Muscle of arm (tissue), 12 donors: ENCODE data around the gene HAPLN1. TPM values are rescaled to one million over a fixed set of nuclear protein-coding genes. Genes with fewer than 3 reads are reported as not detected.

Experiments
- DNase-seq: peaks from one replicate; pipeline ENCODE4 v3.0.0-alpha.2; 2013
- polyA plus RNA-seq, 12 donors: library from polyadenylated mRNA; unstranded; fragments of 120-200 nt; gene quantifications; one replicate each; pipeline ENCODE4 v1.2.1, GENCODE V29; 2013; ENCODE audit not compliant: insufficient read length in 12 of 12

HAPLN1 gene
- polyA plus RNA-seq, 12 donors = 0.08 to 8.4 (median 0.23) TPM; not detected in 4

- no peak for DNase-seq
Observed at GRCh38 chr5:83718936-83719495, 1.6 kb downstream of the HAPLN1 start.

DNA sequence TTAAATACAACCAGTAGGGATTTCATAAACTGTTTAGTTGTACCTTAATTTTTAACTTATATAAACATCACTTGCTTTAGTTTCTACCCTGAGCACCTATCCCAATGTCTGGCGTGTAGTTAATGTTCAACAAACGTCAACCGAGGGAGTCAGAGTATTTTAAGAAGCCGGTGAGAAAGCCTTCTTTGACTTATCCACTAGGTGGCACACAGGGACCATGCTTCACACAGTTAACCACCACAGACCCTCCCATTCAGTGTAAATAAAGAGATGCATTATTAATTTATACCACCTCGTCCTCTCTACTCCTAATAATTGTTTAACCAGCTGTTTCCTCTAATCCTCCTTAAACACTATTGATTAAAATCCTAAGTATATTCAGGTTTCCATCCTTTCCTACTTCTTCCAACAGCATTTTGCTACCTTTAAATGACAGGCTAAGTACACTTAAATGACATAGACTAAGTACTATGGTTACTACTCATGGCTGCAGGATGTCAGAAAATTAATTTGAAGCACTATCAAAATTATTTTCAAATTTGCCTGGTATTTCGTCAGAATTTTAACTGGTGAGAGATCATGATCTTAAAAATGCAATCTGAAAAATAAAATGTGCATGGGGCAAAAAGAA is 2.3 kb downstream of the HAPLN1 start:
- peak; percentile 65 for DNase-seq

DNA sequence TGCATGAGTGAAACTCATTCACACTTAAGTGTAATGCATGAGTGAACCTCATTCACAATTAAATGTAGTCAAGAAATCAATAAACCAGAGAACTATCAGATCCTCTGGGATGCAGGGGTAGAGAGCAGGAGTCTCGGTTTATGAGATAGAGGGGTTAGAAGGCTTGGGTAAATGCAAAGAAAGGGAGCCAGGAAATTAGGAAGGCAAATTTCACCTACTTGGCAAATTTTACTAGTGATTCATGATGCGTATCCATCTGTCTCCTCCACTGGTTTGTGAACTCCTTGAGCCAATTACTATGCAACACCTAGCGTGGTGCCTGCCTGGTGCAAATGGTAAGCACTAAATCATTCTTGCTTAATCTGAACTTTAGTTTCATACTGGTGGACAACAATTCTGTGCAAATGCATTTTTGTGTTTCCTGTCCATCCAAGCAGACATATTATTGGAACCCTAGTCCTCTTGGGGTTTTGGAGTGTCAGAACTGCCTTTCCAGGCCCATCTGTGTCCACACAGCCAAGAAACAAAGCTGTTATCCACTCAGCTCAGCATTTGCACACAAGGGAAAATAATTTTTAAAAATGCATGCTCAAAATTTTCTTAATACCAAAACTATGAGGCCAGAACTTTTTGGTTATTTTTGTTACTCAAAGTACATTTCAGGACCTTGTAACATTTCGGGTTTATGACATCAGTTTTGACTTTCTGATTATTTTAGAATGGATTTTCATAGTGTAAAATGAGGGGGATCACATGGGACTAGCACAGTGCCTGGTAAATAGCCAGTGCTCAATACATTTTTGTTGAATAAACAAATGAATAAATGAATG is 5.2 kb downstream of the HAPLN1 start:
- no peak for DNase-seq

- DNase-seq = no peak
Observed at GRCh38 chr5:83714810-83715209, 5.8 kb downstream of the HAPLN1 start.

DNA sequence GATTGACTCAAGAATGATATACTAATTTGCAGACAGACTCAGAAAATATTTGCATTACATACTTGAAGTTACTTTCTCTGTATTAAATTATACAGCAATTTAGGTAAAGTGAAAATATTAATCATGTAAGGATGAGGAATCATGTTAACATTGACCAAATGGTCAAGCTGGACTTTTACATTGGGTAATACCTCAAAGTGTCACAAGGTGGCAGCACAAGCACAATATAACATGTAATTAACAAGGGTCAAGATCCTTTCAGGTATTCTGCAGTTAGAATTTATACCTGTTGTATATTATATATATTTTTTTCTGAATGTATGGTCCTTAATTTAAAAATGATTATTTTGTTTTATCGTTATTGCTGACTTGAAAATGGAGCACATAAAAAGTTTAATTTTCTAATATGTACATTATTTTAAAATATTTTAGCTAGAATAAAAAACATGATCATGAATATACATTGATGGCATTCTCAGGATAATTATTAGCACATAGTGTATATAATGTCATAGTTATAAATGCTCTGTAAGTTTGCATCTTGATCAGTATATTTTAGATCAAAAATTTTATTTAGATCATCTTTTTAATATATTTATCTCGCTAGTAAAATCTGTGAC is 8.6 kb downstream of the HAPLN1 start:
- peak; percentile 34 for DNase-seq

GRCh38 chr5:83709973-83710372 is 10.7 kb downstream of the HAPLN1 start:
- no peak for DNase-seq

- no peak for DNase-seq
Observed at GRCh38 chr5:83708170-83708569, 12.5 kb downstream of the HAPLN1 start.

GRCh38 chr5:83703059-83703458 is 17.6 kb downstream of the HAPLN1 start:
- DNase-seq = no peak

DNA sequence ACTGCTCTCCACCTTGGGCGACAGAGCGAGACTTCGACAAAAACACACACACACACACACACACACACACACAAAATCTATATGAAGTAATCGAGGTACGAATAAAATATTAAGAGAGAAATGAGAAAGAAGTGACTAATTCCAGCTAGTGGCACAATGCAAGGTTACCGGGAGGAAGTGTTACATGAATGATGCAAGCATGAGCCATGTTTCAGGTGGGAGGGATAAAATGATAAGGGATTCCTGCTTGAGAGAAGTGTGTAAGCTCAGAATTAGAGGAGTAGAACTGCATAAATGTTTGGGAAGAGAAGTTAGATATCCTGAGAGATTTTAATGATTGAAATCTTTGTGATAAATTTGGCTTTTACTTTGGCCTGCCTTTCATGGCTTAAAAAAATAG is 18.8 kb downstream of the HAPLN1 start:
- no peak for DNase-seq

DNA sequence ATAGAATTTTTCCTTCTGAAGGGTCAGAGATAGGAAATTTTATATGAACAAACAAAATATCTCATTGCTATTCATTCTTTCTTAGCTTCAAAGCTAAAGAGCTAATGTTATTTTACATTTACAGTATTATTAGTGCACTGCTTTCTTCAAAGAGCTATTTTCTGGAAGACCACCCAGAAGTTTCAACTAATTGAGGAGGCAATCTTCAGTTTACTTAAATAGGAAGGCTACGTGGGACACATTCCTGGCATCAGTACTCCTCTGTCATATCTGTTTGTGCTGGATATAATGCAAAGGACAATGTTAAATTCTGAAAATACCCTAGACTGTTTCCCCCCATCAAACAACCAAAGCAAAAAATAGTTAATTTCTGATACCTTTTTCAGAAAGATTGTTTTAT is 30.8 kb downstream of the HAPLN1 start:
- DNase-seq = no peak

DNA sequence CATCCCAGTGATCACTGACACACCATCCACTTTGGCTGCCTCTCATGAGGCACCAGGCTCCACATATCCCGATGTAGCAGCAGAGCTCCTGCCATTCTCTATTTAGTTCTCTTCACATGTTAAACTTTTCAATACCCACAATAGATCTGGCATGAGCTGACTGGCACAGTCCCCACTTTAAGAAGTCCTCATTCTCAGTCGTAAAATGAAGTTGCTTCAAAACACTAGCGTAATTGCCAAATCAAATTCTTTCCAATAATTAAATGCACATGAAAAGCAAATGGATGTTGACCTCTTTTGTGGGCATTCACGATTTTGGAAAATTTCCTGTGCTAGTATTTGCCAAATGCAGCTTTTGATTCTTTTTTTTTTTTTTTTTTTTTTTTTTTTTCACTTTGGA is 32.4 kb downstream of the HAPLN1 start:
- no peak for DNase-seq

- no peak for DNase-seq
Observed at GRCh38 chr5:83687124-83687619, 33.5 kb downstream of the HAPLN1 start.

DNA sequence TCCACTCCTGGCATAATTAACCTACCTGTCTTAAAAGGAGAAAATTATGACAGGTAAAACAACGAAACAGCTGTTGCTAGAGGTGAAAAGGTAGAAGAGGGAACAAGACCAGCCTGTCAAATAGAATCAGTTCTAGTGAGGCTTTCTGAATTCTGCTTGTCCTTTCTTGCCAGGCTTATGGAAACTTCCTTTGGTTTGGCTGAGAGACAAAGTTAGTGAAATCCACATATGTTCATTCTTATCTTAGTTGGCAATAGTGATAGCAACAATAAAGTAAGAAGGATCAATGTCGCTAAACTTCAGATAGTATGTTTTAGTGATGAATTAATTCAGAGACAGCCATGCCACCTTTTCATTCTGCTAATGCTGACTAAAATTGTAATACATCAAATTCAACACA is 34.4 kb downstream of the HAPLN1 start:
- DNase-seq = no peak

GRCh38 chr5:83683836-83684235 is 36.8 kb downstream of the HAPLN1 start:
- DNase-seq = no peak

GRCh38 chr5:83672646-83673045 is 48.0 kb downstream of the HAPLN1 start:
- DNase-seq = no peak

GRCh38 chr5:83672158-83672557 is 48.5 kb downstream of the HAPLN1 start:
- DNase-seq = no peak

DNA sequence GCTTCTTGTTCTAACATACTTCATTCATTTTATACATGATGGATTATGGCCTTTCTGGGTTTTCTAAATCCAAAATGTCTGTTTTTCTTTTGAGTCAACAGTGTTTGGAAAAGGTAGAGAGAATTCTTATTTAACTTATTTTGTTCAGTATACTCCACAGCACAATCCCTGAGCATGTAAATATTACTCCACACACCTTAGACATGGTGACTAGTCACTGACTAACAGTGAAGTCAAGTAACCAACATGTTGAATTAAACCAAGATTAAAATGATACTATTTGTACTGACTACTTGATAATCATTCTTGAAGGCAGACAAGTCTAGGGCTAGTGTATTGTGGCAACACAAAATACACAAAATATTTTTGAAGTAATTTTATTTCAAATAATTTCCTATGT is 55.0 kb downstream of the HAPLN1 start:
- no peak for DNase-seq

DNA sequence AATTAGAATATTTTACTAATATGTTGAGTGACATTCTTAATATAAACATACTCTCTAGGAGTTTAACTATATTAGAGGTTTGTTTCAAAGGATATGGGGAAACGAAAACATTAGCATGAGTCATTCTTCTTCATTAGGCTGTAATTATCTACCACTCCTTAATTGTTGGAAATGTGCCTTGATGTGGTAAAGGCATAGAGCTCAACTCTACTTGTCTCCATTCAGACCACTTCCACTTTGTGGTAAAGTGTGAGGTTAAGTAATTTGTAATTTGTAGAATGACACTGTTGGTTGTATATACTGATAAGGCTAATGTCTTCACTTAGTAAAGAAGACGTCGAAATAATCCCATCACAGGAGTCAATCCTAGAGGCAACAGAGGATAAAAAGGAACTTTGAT is 58.1 kb downstream of the HAPLN1 start:
- no peak for DNase-seq

- no peak for DNase-seq
Observed at GRCh38 chr5:83657807-83658525, 62.7 kb downstream of the HAPLN1 start.

DNA sequence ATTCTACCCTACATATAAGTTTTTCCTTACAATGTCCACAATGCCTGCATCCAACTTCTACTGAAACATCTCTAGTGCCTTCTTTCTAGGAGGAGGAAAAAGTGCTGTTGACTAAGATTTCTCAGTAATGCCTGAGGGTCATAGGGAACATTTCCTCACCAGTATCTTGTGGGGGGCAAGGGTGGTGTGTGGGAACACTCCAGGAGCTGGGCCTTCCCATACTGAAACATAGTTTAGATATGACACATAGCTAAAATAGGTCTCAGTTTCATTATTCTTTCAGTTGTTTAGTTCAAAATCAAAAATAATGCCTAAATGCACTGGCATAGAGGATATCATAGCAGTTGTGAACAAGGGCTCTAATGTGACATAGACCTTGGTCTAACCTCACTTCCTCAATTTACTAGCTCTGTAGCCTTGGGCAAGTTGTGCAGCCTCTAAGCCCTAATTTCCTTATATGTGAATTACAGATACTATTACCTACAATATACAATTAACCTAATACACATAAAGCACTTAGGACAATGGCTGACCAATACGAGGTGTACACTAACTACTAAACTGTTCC is 66.1 kb downstream of the HAPLN1 start:
- DNase-seq = no peak

DNA sequence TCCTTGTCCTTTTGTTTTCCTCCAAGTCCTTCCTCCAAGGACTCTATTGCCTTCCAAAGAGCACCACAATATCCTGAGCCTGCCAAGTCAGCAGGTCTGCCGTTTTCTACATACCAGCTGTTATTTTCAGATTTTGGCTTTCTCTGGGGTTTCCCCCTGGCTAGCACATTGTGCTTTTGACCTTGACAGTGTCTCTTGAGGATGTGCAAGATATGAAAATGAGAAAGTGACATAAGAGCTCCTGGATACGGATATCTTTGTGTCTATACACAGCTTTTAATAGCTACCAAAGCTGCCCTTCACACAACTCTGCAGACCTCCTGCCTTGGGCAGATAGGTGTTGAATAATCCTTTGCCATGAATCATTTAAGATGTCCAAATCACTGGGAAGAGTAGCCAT is 67.0 kb downstream of the HAPLN1 start:
- no peak for DNase-seq

GRCh38 chr5:83645936-83646335 is 74.7 kb downstream of the HAPLN1 start:
- DNase-seq = no peak
